HTERT RPE-1 (cell line): Measurements from ENCODE around the gene SREK1.
"Not testable (repeated sequence)": the region's sequence is repeated elsewhere in the genome, so short reads cannot be mapped to it uniquely, and the experiment has no call there.

Source experiments
- in situ Hi-C: fragments of 300-500 bp; cut with MboI; formaldehyde crosslinking; loops from 4 replicates; pipeline ENCODE4 v1.14.3; 2020; ENCODE audit warnings: low sequenced_read_pairs

SREK1 gene

GRCh38 chr5:66209794-66210193, 65.7 kb downstream of the SREK1 start:
- in situ Hi-C loops: no loop called here

GRCh38 chr5:66213533-66213932, 69.4 kb downstream of the SREK1 start:
- in situ Hi-C loops: no loop called here

GRCh38 chr5:66222455-66222854, 78.4 kb downstream of the SREK1 start:
- in situ Hi-C loops: no loop called here

- in situ Hi-C loops: not testable (repeated sequence)
Observed at GRCh38 chr5:66222896-66223295, 78.8 kb downstream of the SREK1 start.

GRCh38 chr5:66223637-66224036, 79.5 kb downstream of the SREK1 start:
- in situ Hi-C loops: no loop called here

- in situ Hi-C loops: no loop called here
Observed at GRCh38 chr5:66224274-66224673, 80.2 kb downstream of the SREK1 start.

GRCh38 chr5:66224773-66225553, 80.9 kb downstream of the SREK1 start:
- in situ Hi-C loops: no loop called here

- in situ Hi-C loops: no loop called here
Observed at GRCh38 chr5:66230551-66230950, 86.5 kb downstream of the SREK1 start.

GRCh38 chr5:66231508-66231907, 87.4 kb downstream of the SREK1 start:
- in situ Hi-C loops: no loop called here

GRCh38 chr5:66232275-66232674, 88.2 kb downstream of the SREK1 start:
- in situ Hi-C loops: no loop called here

- in situ Hi-C loops: no loop called here
Observed at GRCh38 chr5:66232706-66233445, 88.8 kb downstream of the SREK1 start.
